WTC11 (cell line): ENCODE results near the gene CCDC112. TPM values are rescaled to one million over a fixed set of nuclear protein-coding genes. Genes with fewer than 3 reads are reported as not detected.

ENCODE experiments used
- ATAC-seq: fragments of 200-7000 bp; cut with Tn5 transposase; 2 replicates; pipeline ENCODE4 v1.10.0; 2021; ENCODE audit warnings: mild to moderate bottlenecking, moderate library complexity
- CTCF ChIA-PET: fragments of 300-600 bp; sonication (Branson Sonifier 250); formaldehyde crosslinking; loops from one replicate; lab custom pipeline; 2021; ENCODE audit warnings: antibody characterized with exemption; lab: Charles Lee
- POLR2A ChIA-PET: fragments of 350-600 bp; sonication (Branson Sonifier 250); formaldehyde crosslinking; loops from one replicate; lab custom pipeline; 2021; ENCODE audit warnings: antibody characterized with exemption; lab: Charles Lee
- DNase-seq: peaks from one replicate; pipeline ENCODE4 v3.0.0; 2021; ENCODE audit warnings: low spot score
- H3K27ac Mint-ChIP-seq: 2 replicates; pipeline ENCODE4 v1.8.0; 2021; ENCODE audit warnings: mixed read lengths
- H3K27me3 Mint-ChIP-seq: 2 replicates; pipeline ENCODE4 v1.8.0; 2021; ENCODE audit warnings: low read depth, mild to moderate bottlenecking, moderate library complexity, mixed read lengths
- H3K36me3 Mint-ChIP-seq: 2 replicates; pipeline ENCODE4 v1.8.0; 2021; ENCODE audit warnings: mixed read lengths
- H3K4me1 Mint-ChIP-seq: 2 replicates; pipeline ENCODE4 v1.8.0; 2022; ENCODE audit warnings: mixed read lengths
- H3K4me3 Mint-ChIP-seq: 2 replicates; pipeline ENCODE4 v1.8.0; 2021; ENCODE audit warnings: mild to moderate bottlenecking, moderate library complexity, mixed read lengths
- H3K9me3 Mint-ChIP-seq: 2 replicates; pipeline ENCODE4 v1.8.0; 2021; ENCODE audit warnings: mixed read lengths
- CBFB ChIP-seq: sonication (generic); formaldehyde crosslinking; IDR thresholded peaks from 2 replicates; pipeline ENCODE4 v1.8.1; 2022; ENCODE audit warnings: mild to moderate bottlenecking, low read depth, missing genetic modification reagents
- GABPB1 ChIP-seq: sonication (generic); formaldehyde crosslinking; IDR thresholded peaks from 2 replicates; pipeline ENCODE4 v1.8.1; 2023; ENCODE audit warnings: mild to moderate bottlenecking, missing genetic modification reagents
- HMGA2 ChIP-seq: fragments of 250-450 bp; sonication (Bioruptor Pico); IDR thresholded peaks from 2 replicates; pipeline ENCODE4 v1.4.0; 2021; ENCODE audit warnings: mild to moderate bottlenecking, moderate library complexity
- NFATC4 ChIP-seq: fragments of 250-450 bp; sonication (Bioruptor Pico); IDR thresholded peaks from 2 replicates; pipeline ENCODE4 v1.9.0; 2021; ENCODE audit warnings: mild to moderate bottlenecking
- NFYB ChIP-seq: sonication (generic); formaldehyde crosslinking; conservative IDR thresholded peaks from 2 replicates; pipeline ENCODE4 v1.8.0; 2022; ENCODE audit warnings: low read depth, missing genetic modification reagents
- TEAD1 ChIP-seq: sonication (generic); formaldehyde crosslinking; IDR thresholded peaks from 2 replicates; pipeline ENCODE4 v1.8.0; 2022; ENCODE audit warnings: mild to moderate bottlenecking, missing genetic modification reagents
- total RNA-seq: library from RNA; stranded (reverse); gene quantifications from 3 replicates; pipeline ENCODE4 v1.2.3, GENCODE V29; 2021
- TF ChIP-seq, protein P1 (sequence below): fragments of 250-450 bp; sonication (Bioruptor Pico); IDR thresholded peaks from 2 replicates; pipeline ENCODE4 v1.9.0; 2021; ENCODE audit warnings: mild to moderate bottlenecking
- TF ChIP-seq, protein P2 (sequence below): sonication (generic); formaldehyde crosslinking; IDR thresholded peaks from 2 replicates; pipeline ENCODE4 v1.8.1; 2023; ENCODE audit warnings: mild to moderate bottlenecking, moderate library complexity, missing genetic modification reagents
- TF ChIP-seq, protein P3 (sequence below): sonication (generic); formaldehyde crosslinking; conservative IDR thresholded peaks from 2 replicates; pipeline ENCODE4 v1.8.1; 2022; ENCODE audit warnings: mild to moderate bottlenecking, missing genetic modification reagents
- TF ChIP-seq, protein P4 (sequence below): sonication (generic); formaldehyde crosslinking; IDR thresholded peaks from 2 replicates; pipeline ENCODE4 v1.8.1; 2022; ENCODE audit warnings: mild to moderate bottlenecking, missing genetic modification reagents, moderate library complexity, borderline replicate concordance
- TF ChIP-seq, protein P5 (sequence below): fragments of 200-600 bp; IDR thresholded peaks from 2 replicates; pipeline ENCODE4 v1.8.0; 2022; ENCODE audit warnings: antibody characterized with exemption
- TF ChIP-seq, protein P6 (sequence below): sonication (generic); formaldehyde crosslinking; IDR thresholded peaks from 2 replicates; pipeline ENCODE4 v1.8.0; 2022; ENCODE audit warnings: mild to moderate bottlenecking, missing genetic modification reagents
- TF ChIP-seq, protein P7 (sequence below): sonication (generic); formaldehyde crosslinking; IDR thresholded peaks from 2 replicates; pipeline ENCODE4 v1.8.1; 2023; ENCODE audit warnings: mild to moderate bottlenecking, missing genetic modification reagents
- TF ChIP-seq, protein P8 (sequence below): sonication (generic); formaldehyde crosslinking; IDR thresholded peaks from 2 replicates; pipeline ENCODE4 v1.8.1; 2022; ENCODE audit warnings: mild to moderate bottlenecking, moderate library complexity, missing genetic modification reagents

Gene CCDC112
- total RNA-seq, 1 experiment from 2014 or later = 12.2 TPM

DNA sequence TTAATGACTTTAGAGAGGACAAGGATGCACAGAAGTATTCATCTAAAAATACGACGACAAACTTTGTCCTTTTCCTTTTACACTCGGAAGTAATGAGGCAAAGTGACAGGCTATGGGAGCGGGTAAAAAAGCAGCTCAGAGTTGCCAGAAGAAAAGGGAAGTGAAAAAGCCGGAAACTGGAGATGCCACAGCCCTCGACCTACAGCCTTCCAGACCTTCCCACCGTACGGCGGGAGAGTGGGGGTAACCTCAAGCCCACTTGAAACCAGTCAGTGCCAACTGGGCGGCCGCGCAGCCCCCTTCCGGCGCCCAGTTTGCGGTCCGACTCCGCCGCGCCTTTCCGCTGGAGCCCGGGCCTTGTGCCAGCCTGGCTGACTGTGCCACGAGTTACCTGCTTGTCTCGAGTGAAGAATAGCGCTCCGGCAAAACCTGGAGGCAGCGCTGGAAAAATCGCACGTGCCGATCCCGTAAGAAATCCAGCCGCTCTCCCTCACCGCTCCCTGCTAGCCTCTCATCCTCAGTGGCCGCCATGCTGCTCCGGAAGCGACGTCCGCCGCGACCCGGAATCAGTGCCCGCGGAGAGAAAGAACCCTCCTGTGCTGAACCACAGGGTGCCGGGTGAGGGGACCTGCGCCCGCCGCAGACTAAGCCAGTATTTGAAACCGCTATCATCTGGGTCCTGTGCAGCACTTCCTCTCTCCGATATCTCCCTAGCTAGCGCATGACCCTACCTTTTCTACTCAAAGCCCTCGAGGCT, 34.0 kb downstream of the CCDC112 start, which contains the start of gene PGGT1B (continued):
- TF ChIP-seq, protein P1, sequence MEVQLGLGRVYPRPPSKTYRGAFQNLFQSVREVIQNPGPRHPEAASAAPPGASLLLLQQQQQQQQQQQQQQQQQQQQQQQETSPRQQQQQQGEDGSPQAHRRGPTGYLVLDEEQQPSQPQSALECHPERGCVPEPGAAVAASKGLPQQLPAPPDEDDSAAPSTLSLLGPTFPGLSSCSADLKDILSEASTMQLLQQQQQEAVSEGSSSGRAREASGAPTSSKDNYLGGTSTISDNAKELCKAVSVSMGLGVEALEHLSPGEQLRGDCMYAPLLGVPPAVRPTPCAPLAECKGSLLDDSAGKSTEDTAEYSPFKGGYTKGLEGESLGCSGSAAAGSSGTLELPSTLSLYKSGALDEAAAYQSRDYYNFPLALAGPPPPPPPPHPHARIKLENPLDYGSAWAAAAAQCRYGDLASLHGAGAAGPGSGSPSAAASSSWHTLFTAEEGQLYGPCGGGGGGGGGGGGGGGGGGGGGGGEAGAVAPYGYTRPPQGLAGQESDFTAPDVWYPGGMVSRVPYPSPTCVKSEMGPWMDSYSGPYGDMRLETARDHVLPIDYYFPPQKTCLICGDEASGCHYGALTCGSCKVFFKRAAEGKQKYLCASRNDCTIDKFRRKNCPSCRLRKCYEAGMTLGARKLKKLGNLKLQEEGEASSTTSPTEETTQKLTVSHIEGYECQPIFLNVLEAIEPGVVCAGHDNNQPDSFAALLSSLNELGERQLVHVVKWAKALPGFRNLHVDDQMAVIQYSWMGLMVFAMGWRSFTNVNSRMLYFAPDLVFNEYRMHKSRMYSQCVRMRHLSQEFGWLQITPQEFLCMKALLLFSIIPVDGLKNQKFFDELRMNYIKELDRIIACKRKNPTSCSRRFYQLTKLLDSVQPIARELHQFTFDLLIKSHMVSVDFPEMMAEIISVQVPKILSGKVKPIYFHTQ = no peak
- TF ChIP-seq GABPB1 (CRISPR knock-in tag) (peak; percentile 61; the same call in 1 of the 2 replicates), NFYB (CRISPR knock-in tag) (no peak)
- TF ChIP-seq, protein P2, sequence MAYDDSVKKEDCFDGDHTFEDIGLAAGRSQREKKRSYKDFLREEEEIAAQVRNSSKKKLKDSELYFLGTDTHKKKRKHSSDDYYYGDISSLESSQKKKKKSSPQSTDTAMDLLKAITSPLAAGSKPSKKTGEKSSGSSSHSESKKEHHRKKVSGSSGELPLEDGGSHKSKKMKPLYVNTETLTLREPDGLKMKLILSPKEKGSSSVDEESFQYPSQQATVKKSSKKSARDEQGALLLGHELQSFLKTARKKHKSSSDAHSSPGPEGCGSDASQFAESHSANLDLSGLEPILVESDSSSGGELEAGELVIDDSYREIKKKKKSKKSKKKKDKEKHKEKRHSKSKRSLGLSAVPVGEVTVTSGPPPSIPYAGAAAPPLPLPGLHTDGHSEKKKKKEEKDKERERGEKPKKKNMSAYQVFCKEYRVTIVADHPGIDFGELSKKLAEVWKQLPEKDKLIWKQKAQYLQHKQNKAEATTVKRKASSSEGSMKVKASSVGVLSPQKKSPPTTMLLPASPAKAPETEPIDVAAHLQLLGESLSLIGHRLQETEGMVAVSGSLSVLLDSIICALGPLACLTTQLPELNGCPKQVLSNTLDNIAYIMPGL = 0 out of 2 replicates have a peak, but pooled peaks have one; percentile 38
- TF ChIP-seq, protein P3, sequence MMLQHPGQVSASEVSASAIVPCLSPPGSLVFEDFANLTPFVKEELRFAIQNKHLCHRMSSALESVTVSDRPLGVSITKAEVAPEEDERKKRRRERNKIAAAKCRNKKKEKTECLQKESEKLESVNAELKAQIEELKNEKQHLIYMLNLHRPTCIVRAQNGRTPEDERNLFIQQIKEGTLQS (CRISPR knock-in tag) = no peak
- TF ChIP-seq, protein P4, sequence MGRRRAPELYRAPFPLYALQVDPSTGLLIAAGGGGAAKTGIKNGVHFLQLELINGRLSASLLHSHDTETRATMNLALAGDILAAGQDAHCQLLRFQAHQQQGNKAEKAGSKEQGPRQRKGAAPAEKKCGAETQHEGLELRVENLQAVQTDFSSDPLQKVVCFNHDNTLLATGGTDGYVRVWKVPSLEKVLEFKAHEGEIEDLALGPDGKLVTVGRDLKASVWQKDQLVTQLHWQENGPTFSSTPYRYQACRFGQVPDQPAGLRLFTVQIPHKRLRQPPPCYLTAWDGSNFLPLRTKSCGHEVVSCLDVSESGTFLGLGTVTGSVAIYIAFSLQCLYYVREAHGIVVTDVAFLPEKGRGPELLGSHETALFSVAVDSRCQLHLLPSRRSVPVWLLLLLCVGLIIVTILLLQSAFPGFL (CRISPR knock-in tag) = no peak
- TF ChIP-seq, protein P5, sequence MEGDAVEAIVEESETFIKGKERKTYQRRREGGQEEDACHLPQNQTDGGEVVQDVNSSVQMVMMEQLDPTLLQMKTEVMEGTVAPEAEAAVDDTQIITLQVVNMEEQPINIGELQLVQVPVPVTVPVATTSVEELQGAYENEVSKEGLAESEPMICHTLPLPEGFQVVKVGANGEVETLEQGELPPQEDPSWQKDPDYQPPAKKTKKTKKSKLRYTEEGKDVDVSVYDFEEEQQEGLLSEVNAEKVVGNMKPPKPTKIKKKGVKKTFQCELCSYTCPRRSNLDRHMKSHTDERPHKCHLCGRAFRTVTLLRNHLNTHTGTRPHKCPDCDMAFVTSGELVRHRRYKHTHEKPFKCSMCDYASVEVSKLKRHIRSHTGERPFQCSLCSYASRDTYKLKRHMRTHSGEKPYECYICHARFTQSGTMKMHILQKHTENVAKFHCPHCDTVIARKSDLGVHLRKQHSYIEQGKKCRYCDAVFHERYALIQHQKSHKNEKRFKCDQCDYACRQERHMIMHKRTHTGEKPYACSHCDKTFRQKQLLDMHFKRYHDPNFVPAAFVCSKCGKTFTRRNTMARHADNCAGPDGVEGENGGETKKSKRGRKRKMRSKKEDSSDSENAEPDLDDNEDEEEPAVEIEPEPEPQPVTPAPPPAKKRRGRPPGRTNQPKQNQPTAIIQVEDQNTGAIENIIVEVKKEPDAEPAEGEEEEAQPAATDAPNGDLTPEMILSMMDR = no peak

DNA sequence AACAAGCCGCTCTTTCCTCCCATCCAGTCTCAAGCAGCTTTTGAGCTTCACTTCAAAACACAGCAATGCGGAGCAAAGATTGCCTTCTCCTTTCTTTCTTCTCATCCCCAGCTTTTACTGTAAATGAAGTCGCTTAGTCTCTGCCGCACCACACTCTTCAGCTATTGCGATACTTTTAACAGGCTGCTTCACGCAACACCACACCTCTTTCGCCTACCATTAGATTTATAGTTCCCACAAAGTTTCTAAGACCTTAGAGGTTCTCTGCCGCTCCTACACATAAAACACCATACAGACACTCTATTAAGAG, 34.5 kb downstream of the CCDC112 start:
- no peak for TF ChIP-seq NFATC4 (CRISPR knock-in tag)
- TF ChIP-seq, protein P6, sequence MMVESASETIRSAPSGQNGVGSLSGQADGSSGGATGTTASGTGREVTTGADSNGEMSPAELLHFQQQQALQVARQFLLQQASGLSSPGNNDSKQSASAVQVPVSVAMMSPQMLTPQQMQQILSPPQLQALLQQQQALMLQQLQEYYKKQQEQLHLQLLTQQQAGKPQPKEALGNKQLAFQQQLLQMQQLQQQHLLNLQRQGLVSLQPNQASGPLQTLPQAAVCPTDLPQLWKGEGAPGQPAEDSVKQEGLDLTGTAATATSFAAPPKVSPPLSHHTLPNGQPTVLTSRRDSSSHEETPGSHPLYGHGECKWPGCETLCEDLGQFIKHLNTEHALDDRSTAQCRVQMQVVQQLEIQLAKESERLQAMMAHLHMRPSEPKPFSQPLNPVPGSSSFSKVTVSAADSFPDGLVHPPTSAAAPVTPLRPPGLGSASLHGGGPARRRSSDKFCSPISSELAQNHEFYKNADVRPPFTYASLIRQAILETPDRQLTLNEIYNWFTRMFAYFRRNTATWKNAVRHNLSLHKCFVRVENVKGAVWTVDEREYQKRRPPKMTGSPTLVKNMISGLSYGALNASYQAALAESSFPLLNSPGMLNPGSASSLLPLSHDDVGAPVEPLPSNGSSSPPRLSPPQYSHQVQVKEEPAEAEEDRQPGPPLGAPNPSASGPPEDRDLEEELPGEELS = 0 out of 2 replicates have a peak, but pooled peaks have one; percentile 3
- TF ChIP-seq, all 79 proteins: peak for 1
- Mint-ChIP-seq H3K27me3 (no peaks in the 10 kb centered on the region), H3K4me1 (peaks cover 23% of the 10 kb centered on the region), H3K36me3 (peaks cover 5% of the 10 kb centered on the region), H3K27ac (peak overlapping the region; percentile 90), H3K9me3 (no peaks in the 10 kb centered on the region), H3K4me3 (peak overlapping the region; percentile 85)
- POLR2A ChIA-PET = interaction anchor here (0.6 to 1.1 kb wide), 2 partner anchors 31 to 34 kb away, joined by 3 read pairs; no protein-coding TSS in a partner anchor
- ATAC-seq = peak; percentile 21; the same call in 1 of the 2 replicates
- DNase-seq = no peak
- CTCF ChIA-PET = interaction anchor here (0.5 to 1.7 kb wide), 3 partner anchors 19 to 313 kb away, joined by 3 to 4 read pairs (median 4); no protein-coding TSS in a partner anchor

DNA sequence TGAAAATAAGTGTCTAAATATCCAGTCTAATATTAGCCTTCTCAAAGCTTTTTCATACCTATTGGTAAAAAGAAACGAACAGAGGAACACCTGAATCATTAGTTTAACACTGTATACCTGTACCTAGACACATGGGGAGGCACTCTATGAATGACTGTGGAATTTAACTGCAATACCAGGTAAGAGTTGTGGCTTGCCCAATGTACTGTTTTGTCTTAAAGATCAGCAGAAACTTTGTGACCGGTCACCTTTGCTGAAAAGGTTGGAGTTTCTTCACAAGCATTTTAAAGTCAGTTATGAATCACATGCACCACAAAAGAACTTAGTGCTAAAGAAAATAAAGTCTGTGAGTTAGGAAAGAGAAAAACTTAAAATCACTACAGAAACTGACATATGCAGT, 36.2 kb downstream of the CCDC112 start:
- no peaks in the 10 kb centered on the region for H3K9me3 Mint-ChIP-seq
- TF ChIP-seq NFYB (CRISPR knock-in tag) (no peak), TEAD1 (no peak), HMGA2 (no peak), CBFB (CRISPR knock-in tag) (no peak)
- TF ChIP-seq, protein P7, sequence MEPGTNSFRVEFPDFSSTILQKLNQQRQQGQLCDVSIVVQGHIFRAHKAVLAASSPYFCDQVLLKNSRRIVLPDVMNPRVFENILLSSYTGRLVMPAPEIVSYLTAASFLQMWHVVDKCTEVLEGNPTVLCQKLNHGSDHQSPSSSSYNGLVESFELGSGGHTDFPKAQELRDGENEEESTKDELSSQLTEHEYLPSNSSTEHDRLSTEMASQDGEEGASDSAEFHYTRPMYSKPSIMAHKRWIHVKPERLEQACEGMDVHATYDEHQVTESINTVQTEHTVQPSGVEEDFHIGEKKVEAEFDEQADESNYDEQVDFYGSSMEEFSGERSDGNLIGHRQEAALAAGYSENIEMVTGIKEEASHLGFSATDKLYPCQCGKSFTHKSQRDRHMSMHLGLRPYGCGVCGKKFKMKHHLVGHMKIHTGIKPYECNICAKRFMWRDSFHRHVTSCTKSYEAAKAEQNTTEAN (CRISPR knock-in tag) = no peak
- TF ChIP-seq, protein P8, sequence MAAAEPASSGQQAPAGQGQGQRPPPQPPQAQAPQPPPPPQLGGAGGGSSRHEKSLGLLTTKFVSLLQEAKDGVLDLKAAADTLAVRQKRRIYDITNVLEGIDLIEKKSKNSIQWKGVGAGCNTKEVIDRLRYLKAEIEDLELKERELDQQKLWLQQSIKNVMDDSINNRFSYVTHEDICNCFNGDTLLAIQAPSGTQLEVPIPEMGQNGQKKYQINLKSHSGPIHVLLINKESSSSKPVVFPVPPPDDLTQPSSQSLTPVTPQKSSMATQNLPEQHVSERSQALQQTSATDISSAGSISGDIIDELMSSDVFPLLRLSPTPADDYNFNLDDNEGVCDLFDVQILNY (CRISPR knock-in tag) = no peak
- TF ChIP-seq, protein P3 (CRISPR knock-in tag) = no peak

More for the DNA sequence above, 36.2 kb downstream of the CCDC112 start:
- ATAC-seq (no peak), DNase-seq (no peak)
- POLR2A ChIA-PET = no interaction called here
- CTCF ChIA-PET = no interaction called here
- Mint-ChIP-seq H3K36me3 (no peaks in the 10 kb centered on the region), H3K27ac (no peak overlapping the region), H3K4me1 (peaks cover 35% of the 10 kb centered on the region), H3K4me3 (no peak overlapping the region), H3K27me3 (no peaks in the 10 kb centered on the region)
